ENCODE data around the gene RNF141.

GRCh38 chr11:10483584-10483983 is 57.4 kb downstream of the RNF141 start:
- TF ChIP-seq ZNF274 (IDR thresholded peaks at IDR 0.05; ENCODE audit: insufficient read depth, insufficient read length) (no peak), NFIC (IDR thresholded peaks at IDR 0.05; ENCODE audit: low read depth, low read length) (no peak), SPI1 (IDR thresholded peaks at IDR 0.05; ENCODE audit: borderline replicate concordance, insufficient read depth, low read depth, low read length) (no peak)
- TF ChIP-seq, protein P1, sequence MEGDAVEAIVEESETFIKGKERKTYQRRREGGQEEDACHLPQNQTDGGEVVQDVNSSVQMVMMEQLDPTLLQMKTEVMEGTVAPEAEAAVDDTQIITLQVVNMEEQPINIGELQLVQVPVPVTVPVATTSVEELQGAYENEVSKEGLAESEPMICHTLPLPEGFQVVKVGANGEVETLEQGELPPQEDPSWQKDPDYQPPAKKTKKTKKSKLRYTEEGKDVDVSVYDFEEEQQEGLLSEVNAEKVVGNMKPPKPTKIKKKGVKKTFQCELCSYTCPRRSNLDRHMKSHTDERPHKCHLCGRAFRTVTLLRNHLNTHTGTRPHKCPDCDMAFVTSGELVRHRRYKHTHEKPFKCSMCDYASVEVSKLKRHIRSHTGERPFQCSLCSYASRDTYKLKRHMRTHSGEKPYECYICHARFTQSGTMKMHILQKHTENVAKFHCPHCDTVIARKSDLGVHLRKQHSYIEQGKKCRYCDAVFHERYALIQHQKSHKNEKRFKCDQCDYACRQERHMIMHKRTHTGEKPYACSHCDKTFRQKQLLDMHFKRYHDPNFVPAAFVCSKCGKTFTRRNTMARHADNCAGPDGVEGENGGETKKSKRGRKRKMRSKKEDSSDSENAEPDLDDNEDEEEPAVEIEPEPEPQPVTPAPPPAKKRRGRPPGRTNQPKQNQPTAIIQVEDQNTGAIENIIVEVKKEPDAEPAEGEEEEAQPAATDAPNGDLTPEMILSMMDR (IDR thresholded peaks at IDR 0.05 in 2 of 3, conservative IDR thresholded peaks at IDR 0.05 in 1 of 3; ENCODE audit: control insufficient read depth in 2 of 3, extremely low read depth in 1 of 3, insufficient read depth in 1 of 3, low read depth in 3 of 3, low read length in 3 of 3), result no peak

Measured in GM12878 (cell line).